Stimulated activated CD8-positive, alpha-beta memory T cell treated with anti-CD3 and anti-CD28 coated beads, Interleukin-12 subunit alpha, Interleukin-12 subunit beta, amount 100 ng/mL, for 1 hour (primary cell): ENCODE measurements around the gene SMURF2.
"Not testable (repeated sequence)": the region's sequence is repeated elsewhere in the genome, so short reads cannot be mapped to it uniquely, and the experiment has no call there.

Experiments
- DNase-seq: peaks from one replicate; pipeline ENCODE4 v3.0.0-alpha.2; 2020; ENCODE audit warnings: low read depth

SMURF2 gene

DNA sequence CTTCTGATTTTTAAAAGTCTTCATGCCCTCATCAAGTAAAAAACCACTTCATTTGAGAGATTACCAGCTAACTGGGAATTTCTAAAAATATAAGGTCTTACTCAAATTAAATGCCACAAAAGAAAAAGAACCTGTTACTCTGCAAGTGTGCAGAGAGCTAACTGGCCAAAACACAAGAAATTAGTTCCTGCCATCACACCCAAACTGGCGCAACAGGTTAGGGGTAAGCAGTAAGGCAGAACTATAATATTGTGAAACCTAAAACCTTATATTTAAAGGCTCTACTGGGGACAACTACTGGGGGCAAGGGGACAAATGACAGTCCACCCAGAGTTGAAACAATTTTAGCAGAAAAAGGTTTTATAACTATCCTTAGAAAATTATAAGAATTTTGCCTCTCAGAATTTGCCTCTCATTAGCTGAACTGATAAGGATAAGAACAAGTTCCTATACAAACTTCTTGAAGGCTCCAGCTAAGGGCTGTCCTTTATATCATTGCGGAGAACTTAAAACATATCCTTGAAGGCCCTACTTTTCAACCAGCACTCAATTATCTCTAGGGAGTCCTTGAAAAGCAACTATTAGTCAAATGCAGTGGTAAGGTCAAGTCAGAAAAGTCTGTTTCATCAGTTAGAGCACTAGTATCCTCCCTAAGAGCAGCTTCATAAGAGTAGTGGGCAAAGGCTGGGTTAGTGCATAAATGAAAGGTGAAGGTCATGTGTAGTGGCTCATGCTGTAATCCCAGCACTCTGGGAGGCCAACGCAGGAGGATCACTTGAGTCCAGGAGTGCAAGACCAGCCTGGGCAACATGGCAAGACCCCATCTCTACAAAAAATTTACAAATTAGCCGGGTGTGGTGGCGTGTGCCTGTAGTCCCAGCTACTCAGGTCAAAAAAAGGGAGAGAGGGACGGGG lies 31.5 kb downstream of the SMURF2 start:
- no peak for DNase-seq

- no peak for DNase-seq
Observed at GRCh38 chr17:64628641-64629040, 33.5 kb downstream of the SMURF2 start.

DNA sequence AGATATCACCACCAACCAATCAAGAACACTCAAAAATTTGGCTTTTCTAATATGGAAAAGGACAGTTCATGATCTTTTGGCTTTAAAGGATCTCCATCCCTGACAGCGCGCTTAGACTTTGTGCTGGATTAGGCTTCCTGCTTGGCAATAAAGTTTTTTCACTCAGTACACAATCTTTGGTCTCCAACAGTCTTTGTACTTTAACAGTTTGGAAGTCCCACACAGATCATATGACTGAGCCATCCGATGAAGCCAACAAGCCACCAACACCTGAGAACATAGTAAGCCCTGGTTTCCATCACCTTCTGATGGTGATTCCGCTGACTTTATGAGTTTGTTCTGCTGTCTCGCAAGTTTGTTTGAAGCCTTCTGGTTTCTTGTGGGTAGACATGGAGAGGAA lies 34.3 kb downstream of the SMURF2 start:
- DNase-seq = no peak

GRCh38 chr17:64626827-64627226 lies 35.3 kb downstream of the SMURF2 start:
- DNase-seq = no peak

DNA sequence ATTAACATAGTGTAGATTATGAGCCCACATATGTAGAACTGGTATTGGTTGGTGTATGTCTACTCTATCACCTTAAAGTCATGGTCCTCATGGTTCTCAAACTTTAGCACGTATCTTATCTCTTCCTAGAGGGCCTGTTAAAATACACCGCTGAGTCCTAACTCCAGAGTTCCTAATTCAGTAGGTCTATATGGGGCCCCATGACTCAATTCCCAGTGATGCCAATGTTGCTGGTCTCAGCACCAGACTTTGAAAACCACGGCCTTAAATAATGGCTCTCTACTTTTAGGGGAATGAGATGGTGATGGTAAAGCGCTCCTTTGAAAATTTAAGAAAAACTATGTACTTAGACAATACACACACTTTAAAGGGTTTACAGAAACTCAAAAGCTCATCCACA lies 36.6 kb downstream of the SMURF2 start:
- DNase-seq = no peak

GRCh38 chr17:64622931-64623654 lies 39.0 kb downstream of the SMURF2 start:
- no peak for DNase-seq

DNA sequence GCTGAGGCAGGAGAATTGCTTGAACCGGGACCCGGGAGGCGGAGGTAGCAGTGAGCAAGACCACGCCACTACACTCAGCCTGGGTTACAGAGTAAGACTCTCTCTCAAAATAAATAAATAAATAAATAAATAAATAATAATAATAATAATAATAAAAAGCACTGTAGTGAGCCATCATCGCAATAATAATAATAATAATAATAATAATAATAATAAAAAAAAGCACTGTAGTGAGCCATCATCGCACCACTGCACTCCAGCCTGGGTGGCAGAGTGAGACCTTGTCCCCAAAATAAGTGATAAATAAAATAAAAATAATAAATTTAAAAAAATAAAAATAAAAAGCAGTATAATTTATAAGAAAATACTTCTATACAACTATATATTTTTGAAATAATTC lies 40.3 kb downstream of the SMURF2 start:
- DNase-seq = no peak

GRCh38 chr17:64618848-64619247 lies 43.3 kb downstream of the SMURF2 start:
- DNase-seq = no peak

DNA sequence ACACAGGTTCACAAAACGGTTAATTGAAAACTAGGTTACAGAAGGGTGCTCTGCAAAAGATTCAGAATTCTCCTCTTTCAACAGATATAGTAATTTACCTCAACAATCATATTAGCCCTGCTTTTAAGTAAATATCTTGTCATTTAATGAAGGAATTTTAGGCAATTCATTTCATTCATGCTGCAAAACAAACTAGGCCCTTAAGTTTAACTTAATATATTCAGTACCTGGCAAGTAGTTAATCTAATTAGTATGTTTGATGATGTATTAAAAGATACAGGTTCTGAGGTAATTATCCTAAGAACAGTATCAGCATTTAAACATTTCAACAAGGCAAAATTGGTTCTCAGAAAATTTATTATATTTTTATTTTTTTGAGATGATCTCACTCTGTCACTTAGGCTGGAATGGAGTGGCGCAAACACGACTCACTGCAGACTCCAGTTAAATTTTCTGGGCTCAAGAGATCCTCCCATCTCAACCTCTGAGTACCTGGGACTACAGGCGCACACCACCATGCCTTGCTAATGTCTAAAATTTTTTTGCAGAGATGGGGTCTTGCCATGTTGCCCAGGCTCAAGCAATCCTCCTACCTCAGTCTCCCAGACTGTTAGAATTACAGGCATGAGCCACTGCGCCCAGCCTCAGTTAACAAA lies 44.9 kb downstream of the SMURF2 start:
- DNase-seq = no peak

DNA sequence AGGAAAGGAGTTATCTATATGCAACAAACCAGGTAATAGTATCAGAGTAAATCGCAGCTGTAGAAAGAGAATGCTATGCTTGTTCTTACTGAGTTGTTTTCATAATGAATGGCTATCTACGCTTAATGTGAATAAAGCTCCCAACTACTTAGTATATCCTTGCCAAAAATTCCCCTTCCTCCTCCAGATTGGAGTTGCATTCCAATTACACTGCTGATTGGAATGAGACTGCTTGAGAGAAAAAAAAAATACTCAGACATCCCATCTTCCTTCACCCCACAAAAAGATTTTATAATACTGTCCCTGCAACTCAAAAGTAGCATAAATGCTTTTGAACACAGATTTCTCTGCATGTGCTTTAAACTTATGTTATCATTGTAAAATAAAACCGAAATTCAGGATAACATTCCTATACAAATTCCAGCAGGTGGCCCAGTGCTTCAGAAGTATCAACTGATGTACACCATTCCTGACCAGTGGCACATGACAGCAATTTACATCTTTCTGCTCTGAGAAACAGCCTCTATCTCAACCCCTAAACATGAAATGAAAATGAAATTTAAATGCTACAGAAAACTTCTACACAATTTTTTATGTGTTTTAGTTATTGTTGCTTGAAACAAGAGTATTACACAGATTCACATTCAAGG lies 47.0 kb downstream of the SMURF2 start:
- no peak for DNase-seq

DNA sequence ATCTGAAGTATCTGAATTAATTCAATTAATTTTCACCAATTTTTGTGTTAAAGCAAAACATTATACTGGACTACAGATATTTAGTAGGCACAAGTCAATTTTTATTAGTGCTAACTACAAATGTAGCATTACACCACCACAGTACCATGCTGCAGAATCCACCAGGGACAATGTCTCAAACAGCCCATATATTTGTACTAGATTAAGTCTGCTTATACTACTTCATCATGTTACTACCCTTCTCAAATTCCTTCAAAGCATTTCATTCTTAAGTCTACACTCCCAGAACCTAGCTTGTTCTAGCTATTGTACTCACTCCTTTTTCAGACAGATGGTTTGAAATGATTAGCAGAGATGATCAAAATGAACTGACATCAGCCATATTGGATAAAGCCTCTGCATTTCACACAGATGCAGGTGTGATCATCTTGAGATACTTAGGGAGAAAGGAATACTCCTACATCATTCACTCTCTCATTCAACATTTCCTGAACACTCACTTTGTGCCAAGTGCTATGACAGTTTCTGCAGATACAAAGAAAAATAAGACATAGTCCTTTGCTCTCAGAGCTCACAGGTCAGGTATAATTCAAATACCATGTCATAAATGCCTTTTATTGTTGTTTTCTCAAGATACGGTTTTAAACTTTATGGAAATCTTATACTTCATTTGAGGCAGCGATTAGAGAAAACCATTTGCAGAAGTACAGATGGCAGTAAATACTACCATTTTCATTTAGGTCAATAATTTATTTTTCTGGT lies 47.7 kb downstream of the SMURF2 start:
- no peak for DNase-seq

DNA sequence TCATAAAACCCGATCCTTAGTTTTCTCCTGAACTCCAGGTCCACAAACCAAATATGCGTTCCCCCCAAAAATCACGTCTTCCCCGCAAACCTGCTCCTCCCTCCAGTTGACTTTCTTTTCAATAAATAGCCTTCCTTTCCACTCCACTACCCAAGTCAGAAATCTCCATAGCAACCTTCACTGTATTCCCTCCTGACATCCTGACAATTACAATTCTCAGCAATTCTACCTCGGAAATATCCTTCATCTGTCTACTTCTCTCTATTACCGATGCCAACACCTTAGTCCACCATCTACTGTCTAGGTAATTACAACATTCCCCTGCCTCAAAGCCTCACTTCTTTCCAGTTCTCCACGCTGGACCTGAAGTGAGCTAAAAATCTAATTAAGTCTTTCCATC lies 50.7 kb downstream of the SMURF2 start:
- no peak for DNase-seq

DNA sequence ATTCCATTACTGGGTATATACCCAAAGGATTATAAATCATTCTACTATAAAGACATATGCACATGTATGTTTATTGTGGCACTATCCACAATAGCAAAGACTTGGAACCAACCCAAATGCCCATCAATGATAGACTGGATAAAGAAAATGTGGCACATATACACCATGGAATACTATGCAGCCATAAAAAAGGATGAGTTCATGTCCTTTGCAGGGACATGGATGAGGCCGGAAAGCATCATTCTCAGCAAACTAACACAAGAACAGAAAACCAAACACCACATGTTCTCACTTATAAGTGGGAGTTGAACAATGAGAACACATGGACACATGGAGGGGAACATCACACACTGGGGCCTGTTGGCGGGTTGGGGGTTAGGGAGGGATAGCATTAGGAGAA lies 51.9 kb downstream of the SMURF2 start:
- not testable (repeated sequence) for DNase-seq

DNA sequence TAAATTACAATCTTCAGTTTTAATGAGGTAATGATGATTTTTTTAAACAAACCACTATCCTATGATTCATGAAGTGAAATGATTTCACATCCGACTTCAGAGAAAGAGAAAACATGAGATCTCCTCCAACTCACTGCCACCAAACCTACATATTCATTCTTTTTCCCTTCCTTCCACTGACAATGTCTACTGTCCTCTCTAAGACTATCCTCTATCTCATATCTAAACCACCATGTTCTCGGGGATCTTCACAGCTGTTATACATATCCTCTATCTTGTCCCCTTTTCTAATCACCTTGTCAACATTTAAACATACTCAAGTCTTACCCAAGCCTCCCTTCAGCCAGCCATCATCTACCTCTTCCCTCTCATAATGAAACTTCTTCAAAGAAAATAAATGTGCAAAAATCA lies 53.5 kb downstream of the SMURF2 start:
- DNase-seq = no peak

GRCh38 chr17:64607862-64608565 lies 54.1 kb downstream of the SMURF2 start:
- no peak for DNase-seq

- not testable (repeated sequence) for DNase-seq
Observed at GRCh38 chr17:64604532-64604931, 57.6 kb downstream of the SMURF2 start.

DNA sequence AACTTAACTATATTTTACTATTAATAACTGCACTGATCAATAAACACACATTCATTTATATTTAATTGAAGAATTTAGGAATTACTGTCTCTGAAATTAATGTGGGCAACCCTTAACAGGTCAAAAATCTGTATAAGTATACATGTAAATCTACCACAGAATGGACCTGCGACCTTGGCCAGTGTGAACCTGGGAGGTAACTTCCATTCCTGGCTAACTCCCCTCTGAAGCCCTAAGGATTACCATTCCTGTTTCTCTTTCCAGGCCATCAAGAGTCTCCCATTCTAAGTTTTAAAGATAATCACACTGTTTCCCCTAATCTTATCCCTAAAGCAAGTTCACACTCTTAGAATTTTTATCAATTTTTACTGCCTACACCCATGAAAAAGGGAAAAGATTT lies 58.1 kb downstream of the SMURF2 start:
- no peak for DNase-seq

GRCh38 chr17:64599827-64600226 lies 62.3 kb downstream of the SMURF2 start:
- no peak for DNase-seq

GRCh38 chr17:64599187-64599676 lies 62.9 kb downstream of the SMURF2 start:
- DNase-seq = peak; percentile 36

DNA sequence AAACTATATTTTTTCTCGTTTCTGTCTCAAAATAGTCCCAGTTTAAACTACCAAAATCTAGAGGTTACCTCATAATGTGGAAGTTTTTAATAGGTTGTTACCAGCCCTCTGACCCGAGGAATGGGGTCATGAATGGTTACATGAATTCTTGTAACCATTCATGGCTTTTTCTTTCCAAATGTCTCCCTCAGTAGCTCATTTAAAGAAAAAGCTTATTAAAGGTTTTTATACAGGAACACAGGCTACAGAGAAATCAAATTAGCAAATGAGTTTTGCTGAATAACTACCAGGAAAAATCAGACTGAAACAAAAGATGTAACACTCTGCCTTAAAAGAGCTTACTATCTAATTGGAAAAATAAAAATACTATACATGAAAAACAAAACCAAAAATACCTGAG lies 63.4 kb downstream of the SMURF2 start:
- no peak for DNase-seq

DNA sequence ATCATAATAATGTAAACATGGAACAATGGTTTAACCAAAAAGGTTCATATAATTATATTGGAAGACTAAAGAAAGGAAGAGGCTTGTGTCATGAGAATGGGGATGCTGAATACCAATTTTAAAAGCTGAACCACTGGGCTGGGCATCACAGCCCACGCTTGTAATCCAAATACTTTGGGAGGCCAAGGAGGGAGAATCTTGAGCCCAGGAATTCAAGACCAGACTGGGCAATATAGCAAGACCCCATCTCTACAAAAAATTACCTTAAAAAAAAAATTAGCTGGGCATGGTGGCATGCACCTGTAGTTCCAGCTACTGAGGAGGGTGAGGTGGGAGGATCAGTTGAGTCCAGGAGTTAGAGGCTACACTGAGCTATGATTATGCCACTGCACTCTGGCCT lies 65.1 kb downstream of the SMURF2 start:
- no peak for DNase-seq
